HepG2 (cell line): ENCODE data around the gene MIA3. TPM values are rescaled to one million over a fixed set of nuclear protein-coding genes. Genes with fewer than 3 reads are reported as not detected.

ENCODE experiments used
- ATAC-seq: fragments of 200-7000 bp; cut with Tn5 transposase; 3 replicates; pipeline ENCODE4 v1.9.1; 2020; ENCODE audit warnings: mild to moderate bottlenecking, moderate library complexity
- BruUV-seq: library from RNA; stranded (reverse); fragments of 400-500 nt; replicated peaks from 2 replicates; lab custom pipeline; 2021; lab: Mats Ljungman, UMichigan
- CTCF ChIA-PET: fragments of 300-600 bp; formaldehyde crosslinking; extraction: SDS; loops from one replicate; lab custom pipeline; 2021; ENCODE audit warnings: low total read pairs, inconsistent platforms, low intra/inter-chr PET ratio; lab: Yijun Ruan, JAX
- POLR2A ChIA-PET: fragments of 350-600 bp; sonication (Branson Sonifier 250); formaldehyde crosslinking; loops from one replicate; lab custom pipeline; 2020; ENCODE audit warnings: antibody characterized with exemption, inconsistent platforms; lab: Yijun Ruan, JAX
- DNase-seq: peaks from one replicate; pipeline ENCODE4 v3.0.0-alpha.2; 2015; ENCODE audit warnings: low spot score
- FAIRE-seq: peaks from 3 replicates; lab custom pipeline; 2011; peaks lifted over from hg19 to GRCh38; lab: Jason Lieb, UNC
- H2AFZ ChIP-seq: one replicate; pipeline ENCODE4 v1.6.1; 2011; ENCODE audit warnings: low read length, inconsistent platforms
- H3K27ac ChIP-seq: fragments of 300-600 bp; 3 replicates; pipeline ENCODE4 v1.8.0; 2011; ENCODE audit warnings: mixed run types, mild to moderate bottlenecking, mixed read lengths, low read length, inconsistent platforms; ENCODE audit not compliant: insufficient read depth; ENCODE audit errors: extremely low read length
- H3K27me3 ChIP-seq, 2 experiments: fragments of 200-600 bp in 1 of 2; 2 replicates in 1 of 2; 3 replicates in 1 of 2; pipeline versions ENCODE4 v1.6.0 to v1.8.0; 2011; ENCODE audit warnings: low read length in 2 of 2, mild to moderate bottlenecking in 2 of 2, moderate library complexity in 2 of 2, inconsistent platforms in 1 of 2; ENCODE audit not compliant: insufficient read depth in 2 of 2, control insufficient read depth in 1 of 2
- H3K36me3 ChIP-seq, 2 experiments: fragments of 200-600 bp in 1 of 2; replicated peaks in 1 of 2; 2 replicates in 1 of 2; 3 replicates in 1 of 2; pipeline versions ENCODE4 v1.5.1 to v1.8.0; 2011; ENCODE audit warnings: low read length in 2 of 2, inconsistent platforms in 1 of 2; ENCODE audit not compliant: insufficient read depth in 2 of 2, control insufficient read depth in 1 of 2
- H3K4me1 ChIP-seq: 2 replicates; pipeline ENCODE4 v1.5.1; 2012; ENCODE audit warnings: low read length, inconsistent platforms; ENCODE audit not compliant: insufficient read depth
- H3K4me2 ChIP-seq: 2 replicates; pipeline ENCODE4 v1.6.0; 2011; ENCODE audit warnings: low read depth, low read length, inconsistent platforms
- H3K4me3 ChIP-seq, 3 experiments: fragments of 200-600 bp in 1 of 3; sonication (generic), shearing (Covaris generic) in 1 of 3; replicated peaks in 1 of 3; 2 replicates each; pipeline ENCODE4 v1.5.1; 2011 to 2016; ENCODE audit warnings: low read length in 3 of 3, inconsistent platforms in 2 of 3, low read depth in 2 of 3, mild to moderate bottlenecking in 2 of 3, control low read depth in 1 of 3, mixed read lengths in 1 of 3; ENCODE audit not compliant: insufficient read depth in 1 of 3
- H3K79me2 ChIP-seq: one replicate; pipeline ENCODE4 v1.6.1; 2011; ENCODE audit warnings: low read length, inconsistent platforms; ENCODE audit not compliant: insufficient read depth
- H3K9ac ChIP-seq: 2 replicates; pipeline ENCODE4 v1.6.0; 2011; ENCODE audit warnings: mild to moderate bottlenecking, low read depth, low read length, inconsistent platforms; ENCODE audit not compliant: insufficient read depth
- H3K9me3 ChIP-seq: 2 replicates; pipeline ENCODE4 v1.5.1; 2012; ENCODE audit warnings: mild to moderate bottlenecking, low read length
- H4K20me1 ChIP-seq: 2 replicates; pipeline ENCODE4 v1.6.0; 2011; ENCODE audit warnings: inconsistent platforms, mild to moderate bottlenecking, low read length, moderate library complexity; ENCODE audit not compliant: insufficient read depth
- ATF2 ChIP-seq: sonication (generic); formaldehyde crosslinking; IDR thresholded peaks from 2 replicates; pipeline ENCODE4 v1.4.0; 2020; ENCODE audit warnings: missing genetic modification reagents
- ATF6 ChIP-seq: sonication (generic); formaldehyde crosslinking; conservative IDR thresholded peaks from 2 replicates; pipeline ENCODE4 v1.4.0; 2020; ENCODE audit warnings: missing genetic modification reagents
- HCFC1 ChIP-seq: fragments of 150-350 bp; IDR thresholded peaks from 2 replicates; pipeline ENCODE4 v1.6.1; 2014; ENCODE audit warnings: low read depth, low read length
- MBNL3 ChIP-seq: fragments of 250-450 bp; sonication (Bioruptor Pico); conservative IDR thresholded peaks from 2 replicates; pipeline ENCODE4 v1.8.0; 2022; ENCODE audit warnings: mild to moderate bottlenecking, inconsistent platforms
- MED8 ChIP-seq: sonication (generic); formaldehyde crosslinking; IDR thresholded peaks from 2 replicates; pipeline ENCODE4 v1.8.1; 2023; ENCODE audit warnings: mild to moderate bottlenecking, missing genetic modification reagents; ENCODE audit not compliant: insufficient replicate concordance
- NFAT5 ChIP-seq: sonication (generic); formaldehyde crosslinking; IDR thresholded peaks from 2 replicates; pipeline ENCODE4 v1.4.0; 2020; ENCODE audit warnings: missing genetic modification reagents
- PCBP1 ChIP-seq: fragments of 200-400 bp; formaldehyde crosslinking; IDR thresholded peaks from 2 replicates; pipeline ENCODE4 v1.6.1; 2017; ENCODE audit warnings: mild to moderate bottlenecking, low read depth, low read length, borderline replicate concordance
- ZNF260 ChIP-seq: sonication (generic); formaldehyde crosslinking; IDR thresholded peaks from 2 replicates; pipeline ENCODE4 v1.4.0; 2020; ENCODE audit warnings: missing genetic modification reagents, low read depth, mild to moderate bottlenecking, borderline replicate concordance
- ZNF280D ChIP-seq: sonication (generic); formaldehyde crosslinking; IDR thresholded peaks from 2 replicates; pipeline ENCODE4 v1.5.1; 2020; ENCODE audit warnings: mild to moderate bottlenecking, missing genetic modification reagents
- ZNF572 ChIP-seq: sonication (generic); formaldehyde crosslinking; IDR thresholded peaks from 2 replicates; pipeline ENCODE4 v1.5.1; 2020; ENCODE audit warnings: mild to moderate bottlenecking, missing genetic modification reagents
- ZNF709 ChIP-seq: sonication (generic); formaldehyde crosslinking; IDR thresholded peaks from 2 replicates; pipeline ENCODE4 v1.5.0; 2020; ENCODE audit warnings: mild to moderate bottlenecking, missing genetic modification reagents
- ZNF773 ChIP-seq: sonication (generic); formaldehyde crosslinking; IDR thresholded peaks from 2 replicates; pipeline ENCODE4 v1.4.0; 2020; ENCODE audit warnings: missing genetic modification reagents, borderline replicate concordance
- ZSCAN12 ChIP-seq: sonication (generic); formaldehyde crosslinking; IDR thresholded peaks from 2 replicates; pipeline ENCODE4 v1.9.0; 2021; ENCODE audit warnings: mild to moderate bottlenecking, missing genetic modification reagents
- WGBS: methylation state at CpG from one replicate; pipeline ENCODE4 v1.1.6; 2017; ENCODE audit warnings: low lambda C conversion rate; 5-methylcytosine and 5-hydroxymethylcytosine counted together
- in situ Hi-C: cut with HindIII; loops from 2 replicates; pipeline ENCODE4 v1.10.0; 2017; ENCODE audit warnings: low pct_unique_long_range_greater_than_20kb; ENCODE audit not compliant: extremely low pct_ligation_motif_present
- intact Hi-C: fragments of 100-400 bp; cut with micrococcal nuclease; formaldehyde crosslinking; loops from one replicate; pipeline ENCODE4 v1.10.0; 2022; ENCODE audit not compliant: unreplicated experiment
- polyA plus RNA-seq, 8 experiments: library from polyadenylated mRNA; depleted of rRNA in 3 of 8; stranded (reverse) in 7 of 8; unstranded in 1 of 8; fragments of >200 nt; fragmentation: Illumina TruSeq in 4 of 8; extraction: Trizol in 4 of 8; gene quantifications; 2 replicates each; pipeline versions ENCODE4 v1.2.1 to v1.2.3, GENCODE V29; 2011 to 2016; ENCODE audit warnings: low read depth in 4 of 8, missing spikeins in 1 of 8, mixed read lengths in 1 of 8; ENCODE audit not compliant: insufficient read depth in 1 of 8
- total RNA-seq, 5 experiments: library from RNA; depleted of rRNA; stranded (reverse); fragments of >200 nt; fragmentation: Illumina TruSeq; extraction: Trizol; gene quantifications; 2 replicates each; pipeline ENCODE4 v1.2.3, GENCODE V29; 2016; ENCODE audit warnings: low read depth in 1 of 5

MIA3 gene
- total and polyA plus RNA-seq, 2 of the 13 experiments (the other 11 are each of a cell fraction or from before 2014, with no cell fraction given) = 45.6 to 48.7 TPM

GRCh38 chr1:222680080-222680479 lies 62.2 kb downstream of the MIA3 start:
- no peak for ATAC-seq
- Histone ChIP-seq H2AFZ (no peak overlapping the region), H3K4me2 (no peak overlapping the region), H4K20me1 (no peaks in the 10 kb centered on the region), H3K79me2 (no peaks in the 10 kb centered on the region), H3K27me3 (no peaks in the 10 kb centered on the region), H3K36me3 (peaks cover 3 to 5% of the 10 kb centered on the region in 2 experiments; a peak in 2 of 5 replicates), H3K9me3 (no peaks in the 10 kb centered on the region), H3K4me1 (no peaks in the 10 kb centered on the region), H3K4me3 (no peak overlapping the region), H3K27ac (no peak overlapping the region), H3K9ac (no peak overlapping the region)
- DNase-seq = no peak
- no peak for FAIRE-seq
- no peak for TF ChIP-seq ZNF260 (CRISPR knock-in tag)
- TF ChIP-seq ATF6 (CRISPR knock-in tag) = no peak
- TF ChIP-seq ZNF773 (CRISPR knock-in tag) = no peak
- TF ChIP-seq MED8 (CRISPR knock-in tag) = no peak
- no peak for TF ChIP-seq ZNF709 (CRISPR knock-in tag)
- TF ChIP-seq ZNF280D = no peak
- TF ChIP-seq MBNL3 (CRISPR knock-in tag) = no peak
- TF ChIP-seq ATF2 = no peak
- no peak for TF ChIP-seq HCFC1
- TF ChIP-seq ZSCAN12 (CRISPR knock-in tag) = no peak
- no peak for TF ChIP-seq PCBP1
- TF ChIP-seq NFAT5 (CRISPR knock-in tag) = no peak
- TF ChIP-seq ZNF572 (CRISPR knock-in tag) = no peak
- no TSS peak for BruUV-seq
- ChIA-PET CTCF (no interaction called here), POLR2A (interaction anchor here (1.2 kb wide), 1 partner anchor 36 kb away, joined by 3 read pairs; no protein-coding TSS in a partner anchor)
- 90% methylated on average over 1 of the region's 1 CpG for WGBS
- in situ Hi-C loops = no loop called here
- intact Hi-C loops = no loop called here
